A549 (cell line): ENCODE measurements around the gene FBXL20. TPM values are rescaled to one million over a fixed set of nuclear protein-coding genes. Genes with fewer than 3 reads are reported as not detected.

Experiments
- ATAC-seq, 2 experiments: fragments of 200-7000 bp in 1 of 2; fragments of >200 bp in 1 of 2; cut with Nextera tagmentation in 1 of 2; cut with Tn5 transposase in 1 of 2; 3 replicates each; pipeline versions ENCODE4 v1.8.0 to v1.9.1; 2018 to 2020; ENCODE audit warnings: mild to moderate bottlenecking in 1 of 2, moderate library complexity in 1 of 2
- CTCF ChIA-PET: fragments of 300-600 bp; sonication (Branson Sonifier 250); formaldehyde crosslinking; extraction: SDS; loops from one replicate; lab custom pipeline; 2021; ENCODE audit warnings: antibody characterized with exemption, inconsistent platforms; lab: Yijun Ruan, JAX
- POLR2A ChIA-PET: fragments of 350-600 bp; formaldehyde crosslinking; extraction: SDS; loops from one replicate; lab custom pipeline; 2021; ENCODE audit warnings: antibody characterized with exemption, inconsistent platforms; lab: Yijun Ruan, JAX
- DNase-seq, 2 experiments: peaks; one replicate each; pipeline versions ENCODE4 v3.0.0 to v3.0.0-alpha.2; 2011 to 2016; ENCODE audit warnings: low read depth in 1 of 2, low spot score in 1 of 2
- FAIRE-seq: peaks from 2 replicates; lab custom pipeline; 2011; peaks lifted over from hg19 to GRCh38; lab: Jason Lieb, UNC
- H3K27ac ChIP-seq, 2 experiments: fragments of >200 bp; sonication (Bioruptor Twin); formaldehyde crosslinking; 3 replicates each; pipeline ENCODE4 v1.5.1; 2016 to 2017
- H3K4me1 ChIP-seq: fragments of >200 bp; sonication (Bioruptor Twin); formaldehyde crosslinking; 3 replicates; pipeline ENCODE4 v1.6.1; 2016
- H3K4me2 ChIP-seq: fragments of >200 bp; sonication (Bioruptor Twin); formaldehyde crosslinking; 3 replicates; pipeline ENCODE4 v1.6.1; 2016
- H3K4me3 ChIP-seq: fragments of >200 bp; sonication (Bioruptor Twin); formaldehyde crosslinking; 3 replicates; pipeline ENCODE4 v1.5.1; 2016
- H3K9me3 ChIP-seq: fragments of >200 bp; sonication (Bioruptor Twin); formaldehyde crosslinking; 3 replicates; pipeline ENCODE4 v1.6.1; 2016
- E2F6 ChIP-seq: IDR thresholded peaks from 2 replicates; pipeline ENCODE4 v1.6.1; 2012; ENCODE audit warnings: low read depth, borderline replicate concordance
- EP300 ChIP-seq, 2 experiments: fragments of >200 bp; sonication (Bioruptor Twin); formaldehyde crosslinking; IDR thresholded peaks; 2 replicates in 1 of 2; 3 replicates in 1 of 2; pipeline ENCODE4 v1.6.1; 2016 to 2017
- ESRRA ChIP-seq: fragments of 150-350 bp; IDR thresholded peaks from 2 replicates; pipeline ENCODE4 v1.6.1; 2014; ENCODE audit warnings: mild to moderate bottlenecking, low read length, borderline replicate concordance
- FOSL2 ChIP-seq, 2 experiments: fragments of 450-650 bp in 1 of 2; fragments of >200 bp in 1 of 2; sonication (Bioruptor Twin) in 1 of 2; formaldehyde crosslinking; IDR thresholded peaks; 2 replicates each; pipeline versions ENCODE4 v1.5.0 to v1.6.1; 2016 to 2020; ENCODE audit warnings: mild to moderate bottlenecking in 1 of 2, moderate library complexity in 1 of 2
- GATA3 ChIP-seq: IDR thresholded peaks from 2 replicates; pipeline ENCODE4 v1.6.1; 2012; ENCODE audit warnings: borderline replicate concordance
- HDAC2 ChIP-seq: fragments of 200-600 bp; sonication (generic); IDR thresholded peaks from 2 replicates; pipeline ENCODE4 v1.6.1; 2016
- HOXA7 ChIP-seq: fragments of 250-450 bp; sonication (Bioruptor Pico); IDR thresholded peaks from 2 replicates; pipeline ENCODE4 v1.5.0; 2020; ENCODE audit warnings: mild to moderate bottlenecking, moderate library complexity
- HOXB13 ChIP-seq: fragments of 250-450 bp; sonication (Bioruptor Pico); IDR thresholded peaks from 2 replicates; pipeline ENCODE4 v1.5.0; 2020; ENCODE audit warnings: low read depth, mild to moderate bottlenecking, moderate library complexity
- HOXB5 ChIP-seq: fragments of 250-450 bp; sonication (Bioruptor Pico); IDR thresholded peaks from 2 replicates; pipeline ENCODE4 v1.5.0; 2020; ENCODE audit warnings: mild to moderate bottlenecking, moderate library complexity
- JUN ChIP-seq, 2 experiments: fragments of >200 bp; sonication (Bioruptor Twin); formaldehyde crosslinking; IDR thresholded peaks; 2 replicates in 1 of 2; 3 replicates in 1 of 2; pipeline ENCODE4 v1.6.1; 2016 to 2017
- JUNB ChIP-seq: fragments of >200 bp; sonication (Bioruptor Twin); formaldehyde crosslinking; IDR thresholded peaks from 2 replicates; pipeline ENCODE4 v1.6.1; 2016
- KDM1A ChIP-seq: fragments of 200-600 bp; sonication (generic); IDR thresholded peaks from 2 replicates; pipeline ENCODE4 v1.6.1; 2016; ENCODE audit warnings: low read depth, mild to moderate bottlenecking
- KDM5A ChIP-seq: fragments of 200-600 bp; sonication (generic); IDR thresholded peaks from 2 replicates; pipeline ENCODE4 v1.6.1; 2016; ENCODE audit warnings: antibody characterized with exemption, mild to moderate bottlenecking
- MAFK ChIP-seq: fragments of 450-650 bp; IDR thresholded peaks from 2 replicates; pipeline ENCODE4 v1.6.1; 2014; ENCODE audit not compliant: partially characterized antibody
- MAX ChIP-seq: IDR thresholded peaks from 2 replicates; pipeline ENCODE4 v1.6.1; 2012
- MYC ChIP-seq: IDR thresholded peaks from 2 replicates; pipeline ENCODE4 v1.6.1; 2012; ENCODE audit warnings: mild to moderate bottlenecking, inconsistent platforms, low read length, improper control_type of control experiment, borderline replicate concordance
- PBX3 ChIP-seq: IDR thresholded peaks from 2 replicates; pipeline ENCODE4 v1.6.1; 2012
- POLR2A ChIP-seq: IDR thresholded peaks from 2 replicates; pipeline ENCODE4 v1.6.1; 2012; ENCODE audit warnings: mild to moderate bottlenecking, low read length
- RARB ChIP-seq: fragments of 250-450 bp; sonication (Bioruptor Pico); IDR thresholded peaks from 2 replicates; pipeline ENCODE4 v1.8.0; 2021; ENCODE audit warnings: mild to moderate bottlenecking, moderate library complexity
- RCOR1 ChIP-seq: fragments of 150-350 bp; IDR thresholded peaks from 2 replicates; pipeline ENCODE4 v1.6.1; 2014; ENCODE audit warnings: antibody characterized with exemption, low read length, low read depth
- USF2 ChIP-seq: fragments of 450-650 bp; IDR thresholded peaks from 2 replicates; pipeline ENCODE4 v1.6.1; 2014; ENCODE audit warnings: antibody characterized with exemption
- ZFP36 ChIP-seq: fragments of 450-650 bp; IDR thresholded peaks from 2 replicates; pipeline ENCODE4 v1.6.1; 2014; ENCODE audit warnings: borderline replicate concordance; ENCODE audit not compliant: partially characterized antibody
- WGBS: methylation state at CpG from one replicate; pipeline ENCODE4 v1.1.6; 2017; ENCODE audit errors: missing lambda C conversion rate; 5-methylcytosine and 5-hydroxymethylcytosine counted together
- polyA plus RNA-seq, 4 experiments: library from polyadenylated mRNA; depleted of rRNA in 3 of 4; stranded (reverse); fragments of >200 nt; fragmentation: RNase III in 1 of 4; extraction: RNeasy Plus Mini Kit Qiagen cat#74134 plus additional on column Dnase treatment in 1 of 4; gene quantifications; 2 replicates in 3 of 4; 3 replicates in 1 of 4; pipeline ENCODE4 v1.2.3, GENCODE V29; 2011 to 2017
- TF ChIP-seq, protein P1 (sequence below): fragments of >200 bp; sonication (Bioruptor Twin); formaldehyde crosslinking; IDR thresholded peaks from 3 replicates; pipeline ENCODE4 v1.5.1; 2016
- TF ChIP-seq, protein P2 (sequence below): fragments of >200 bp; sonication (Bioruptor Twin); formaldehyde crosslinking; IDR thresholded peaks from 2 replicates; pipeline ENCODE4 v1.6.1; 2016

The FBXL20 gene
- polyA plus RNA-seq, 2 of the 4 experiments (the other 2 are of a cell fraction), result 5.7 to 6.7 TPM

DNA sequence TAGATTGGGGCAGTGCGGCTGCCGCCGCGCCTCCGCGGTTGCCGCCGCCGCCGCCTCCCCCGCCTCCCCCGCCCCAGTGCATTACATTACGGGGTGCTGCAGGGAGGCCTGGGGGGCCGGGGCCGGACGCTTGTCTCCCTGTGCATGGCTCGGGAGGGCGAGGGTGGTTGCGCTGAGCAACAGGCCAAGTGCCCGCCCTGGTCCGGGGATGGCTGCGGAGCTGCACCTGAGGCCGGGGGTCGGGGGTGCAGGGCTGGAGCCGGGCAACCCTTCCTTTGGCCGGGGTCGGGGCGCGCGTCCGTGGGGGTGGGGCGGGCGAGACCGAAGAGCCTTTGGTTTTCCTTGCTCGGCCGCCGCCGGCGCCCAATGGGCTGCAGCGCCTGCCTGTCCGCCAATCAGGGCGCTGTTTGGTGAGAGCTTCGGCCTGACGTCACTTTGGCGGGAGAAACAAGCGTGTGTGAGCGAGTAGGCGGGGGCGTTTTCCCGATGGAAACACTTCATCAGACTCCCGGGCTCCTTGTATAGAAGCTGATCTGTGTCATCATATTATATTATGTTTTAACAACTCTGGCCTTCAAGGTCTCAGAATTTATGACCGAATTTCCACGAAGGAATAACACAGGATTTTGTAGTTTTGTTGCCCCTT is 941 bp upstream of the FBXL20 start (continued):
- peak; percentile 23; the same call in 1 of the 2 replicates for TF ChIP-seq MYC
- TF ChIP-seq, protein P1, sequence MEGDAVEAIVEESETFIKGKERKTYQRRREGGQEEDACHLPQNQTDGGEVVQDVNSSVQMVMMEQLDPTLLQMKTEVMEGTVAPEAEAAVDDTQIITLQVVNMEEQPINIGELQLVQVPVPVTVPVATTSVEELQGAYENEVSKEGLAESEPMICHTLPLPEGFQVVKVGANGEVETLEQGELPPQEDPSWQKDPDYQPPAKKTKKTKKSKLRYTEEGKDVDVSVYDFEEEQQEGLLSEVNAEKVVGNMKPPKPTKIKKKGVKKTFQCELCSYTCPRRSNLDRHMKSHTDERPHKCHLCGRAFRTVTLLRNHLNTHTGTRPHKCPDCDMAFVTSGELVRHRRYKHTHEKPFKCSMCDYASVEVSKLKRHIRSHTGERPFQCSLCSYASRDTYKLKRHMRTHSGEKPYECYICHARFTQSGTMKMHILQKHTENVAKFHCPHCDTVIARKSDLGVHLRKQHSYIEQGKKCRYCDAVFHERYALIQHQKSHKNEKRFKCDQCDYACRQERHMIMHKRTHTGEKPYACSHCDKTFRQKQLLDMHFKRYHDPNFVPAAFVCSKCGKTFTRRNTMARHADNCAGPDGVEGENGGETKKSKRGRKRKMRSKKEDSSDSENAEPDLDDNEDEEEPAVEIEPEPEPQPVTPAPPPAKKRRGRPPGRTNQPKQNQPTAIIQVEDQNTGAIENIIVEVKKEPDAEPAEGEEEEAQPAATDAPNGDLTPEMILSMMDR, result no peak
- no peak for TF ChIP-seq HOXB5
- no peak for TF ChIP-seq USF2
- peak; percentile 60; the same call in 1 of the 2 replicates for TF ChIP-seq HDAC2
- no peak for TF ChIP-seq ESRRA
- no peak for TF ChIP-seq HOXB13 (CRISPR knock-in tag)
- no peak for TF ChIP-seq EP300 (IDR thresholded peaks at IDR 0.05)
- no peak for TF ChIP-seq KDM1A
- no peak for TF ChIP-seq FOSL2 (IDR thresholded peaks at IDR 0.05)
- TF ChIP-seq FOSL2 (CRISPR knock-in tag; IDR thresholded peaks at IDR 0.05), result no peak
- TF ChIP-seq KDM5A, result peak; percentile 83
- no peak for TF ChIP-seq MAFK
- TF ChIP-seq MAX, result peak; percentile 100
- TF ChIP-seq RCOR1, result no peak
- TF ChIP-seq JUN (IDR thresholded peaks at IDR 0.05), result no peak; a peak in 1 of 5 replicates
- TF ChIP-seq, all 56 proteins: peak for 7

DNA sequence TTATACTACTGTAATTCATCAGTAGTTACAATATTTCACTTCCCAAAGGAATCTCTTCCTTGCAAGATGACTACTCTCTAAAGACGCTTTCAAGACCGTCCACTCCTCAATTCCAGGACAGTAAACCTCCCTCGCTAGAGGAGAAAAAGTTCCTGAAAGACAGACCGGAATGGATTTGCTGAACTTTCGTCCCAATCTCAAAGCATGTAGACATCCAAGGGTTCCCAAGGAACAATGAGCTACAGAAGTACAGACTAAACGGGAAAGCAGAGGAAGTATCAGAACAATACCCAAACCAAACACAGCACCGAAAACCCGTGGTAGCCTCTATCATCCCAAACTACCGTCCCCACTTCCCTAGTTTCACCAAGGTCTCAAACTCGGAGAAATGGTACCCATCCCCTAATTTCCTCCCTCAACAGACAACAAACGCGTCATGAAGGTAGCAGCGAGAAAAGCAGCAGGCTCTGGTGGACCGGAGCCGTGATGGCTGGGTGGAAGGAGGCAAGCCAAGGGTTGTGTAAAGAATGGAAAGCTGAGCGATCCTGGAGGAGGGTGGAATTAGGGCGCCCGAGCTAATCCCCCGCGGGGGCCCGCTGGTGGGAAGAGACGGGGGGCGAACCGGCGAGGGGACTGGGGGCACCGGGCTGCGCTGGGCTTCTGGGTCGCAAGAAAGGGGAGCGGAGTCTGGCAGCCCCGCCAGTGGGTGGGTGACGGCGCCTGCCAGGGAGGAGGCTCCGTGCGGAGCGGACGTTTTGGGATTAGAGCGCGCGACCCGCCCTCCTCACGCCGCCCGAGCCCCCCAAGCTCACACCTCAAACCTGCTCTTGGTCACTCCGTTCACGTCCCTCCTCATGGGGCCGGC is 647 bp downstream of the FBXL20 start:
- peak overlapping the region; percentile 90 for H3K4me3 ChIP-seq
- DNase-seq, result no peak
- ATAC-seq, result peak; percentile 4 to 17; a peak in 5 of 6 replicates
- TF ChIP-seq HOXA7 (CRISPR knock-in tag) (no peak), RARB (CRISPR knock-in tag) (no peak), PBX3 (no peak), HOXB13 (CRISPR knock-in tag) (no peak), ZFP36 (no peak), E2F6 (no peak), GATA3 (no peak), POLR2A (no peak), JUNB (no peak), USF2 (no peak)
- TF ChIP-seq, protein P2, sequence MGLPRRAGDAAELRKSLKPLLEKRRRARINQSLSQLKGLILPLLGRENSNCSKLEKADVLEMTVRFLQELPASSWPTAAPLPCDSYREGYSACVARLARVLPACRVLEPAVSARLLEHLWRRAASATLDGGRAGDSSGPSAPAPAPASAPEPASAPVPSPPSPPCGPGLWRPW, result no peak
- CTCF ChIA-PET, result interaction anchor here (0.6 to 1.8 kb wide), 5 partner anchors 9 to 221 kb away, joined by 3 to 8 read pairs (median 3); no protein-coding TSS in a partner anchor
- no peak for FAIRE-seq
- no peaks in the 10 kb centered on the region for H3K9me3 ChIP-seq
- POLR2A ChIA-PET, result interaction anchor here (0.5 to 2.1 kb wide), 10 partner anchors 12 to 243 kb away, joined by 3 to 14 read pairs (median 4); partner anchors contain the start of genes CDK12 and RPL19
- H3K4me1 ChIP-seq, result peaks cover 37% of the 10 kb centered on the region
- peak overlapping the region; percentile 83 for H3K4me2 ChIP-seq
- 6% methylated on average over 38 of the region's 46 CpGs for WGBS
- peak overlapping the region; percentile 84 to 95 for H3K27ac ChIP-seq
